Skeletal muscle tissue (tissue), 4 donors: ENCODE data around the gene TIAL1. TPM values are rescaled to one million over a fixed set of nuclear protein-coding genes. Genes with fewer than 3 reads are reported as not detected.

Source experiments
- H3K27ac ChIP-seq: one replicate; pipeline ENCODE4 v1.7.0; 2013; ENCODE audit warnings: mild to moderate bottlenecking, low read depth, low read length, inconsistent platforms
- H3K27me3 ChIP-seq, 3 donors: one replicate each; pipeline ENCODE4 v1.7.0; 2013; ENCODE audit warnings: low read length in 3 of 3; ENCODE audit not compliant: control insufficient read depth in 3 of 3, insufficient read depth in 3 of 3
- H3K36me3 ChIP-seq, 3 donors: one replicate each; pipeline ENCODE4 v1.7.0; 2013; ENCODE audit warnings: low read length in 3 of 3; ENCODE audit not compliant: control insufficient read depth in 3 of 3, insufficient read depth in 3 of 3
- H3K4me1 ChIP-seq, 3 donors: one replicate each; pipeline ENCODE4 v1.7.0; 2013; ENCODE audit warnings: low read length in 3 of 3, mild to moderate bottlenecking in 3 of 3; ENCODE audit not compliant: control insufficient read depth in 3 of 3, insufficient read depth in 3 of 3
- H3K4me3 ChIP-seq, 3 donors: one replicate each; pipeline ENCODE4 v1.7.0; 2013; ENCODE audit warnings: low read length in 3 of 3
- H3K9ac ChIP-seq, 3 donors: one replicate each; pipeline ENCODE4 v1.7.0; 2013; ENCODE audit warnings: low read length in 3 of 3, mild to moderate bottlenecking in 3 of 3, moderate library complexity in 2 of 3, low read depth in 1 of 3
- H3K9me3 ChIP-seq, 3 donors: one replicate each; pipeline ENCODE4 v1.7.0; 2013; ENCODE audit warnings: low read length in 3 of 3; ENCODE audit not compliant: control insufficient read depth in 3 of 3
- total RNA-seq: library from RNA; depleted of rRNA; stranded (reverse); fragments of >200 nt; gene quantifications from one replicate; pipeline ENCODE4 v1.2.3, GENCODE V29; 2014
- donor health status: Osteomylitis.

Gene TIAL1
- total RNA-seq, 1 donor from 2014 or later, result 39.1 TPM

- Histone ChIP-seq H3K9me3 (no peaks in the 10 kb centered on the region), H3K4me3 (no peak overlapping the region), H3K27me3 (no peaks in the 10 kb centered on the region), H3K36me3 (no peaks in the 10 kb centered on the region), H3K9ac (no peak overlapping the region), H3K27ac (no peak overlapping the region), H3K4me1 (peaks cover 15 to 19% (median 17%) of the 10 kb centered on the region in 3 donors)
Measured at GRCh38 chr10:119614686-119615085, 17.9 kb upstream of the TIAL1 start.

- no peaks in the 10 kb centered on the region for H3K27me3 ChIP-seq
- peaks cover 7 to 10% (median 9%) of the 10 kb centered on the region in 3 donors for H3K4me1 ChIP-seq
- no peak overlapping the region for H3K9ac ChIP-seq
- no peak overlapping the region for H3K4me3 ChIP-seq
- H3K9me3 ChIP-seq, result no peaks in the 10 kb centered on the region
- no peak overlapping the region for H3K27ac ChIP-seq
- H3K36me3 ChIP-seq, result no peaks in the 10 kb centered on the region
Measured at GRCh38 chr10:119613741-119614140, 17.0 kb upstream of the TIAL1 start.

GRCh38 chr10:119611433-119611832 lies 14.7 kb upstream of the TIAL1 start:
- peaks cover 0 to 3% (median 0%) of the 10 kb centered on the region in 3 donors for H3K4me1 ChIP-seq
- H3K36me3 ChIP-seq, result no peaks in the 10 kb centered on the region
- no peaks in the 10 kb centered on the region for H3K9me3 ChIP-seq
- no peak overlapping the region for H3K27ac ChIP-seq
- no peaks in the 10 kb centered on the region for H3K27me3 ChIP-seq
- no peak overlapping the region for H3K9ac ChIP-seq
- H3K4me3 ChIP-seq, result no peak overlapping the region

GRCh38 chr10:119609516-119609915 lies 12.8 kb upstream of the TIAL1 start:
- no peak overlapping the region for H3K4me3 ChIP-seq
- H3K9ac ChIP-seq, result no peak overlapping the region
- no peaks in the 10 kb centered on the region for H3K27me3 ChIP-seq
- H3K4me1 ChIP-seq, result peaks cover 0 to 3% (median 0%) of the 10 kb centered on the region in 3 donors
- no peaks in the 10 kb centered on the region for H3K9me3 ChIP-seq
- H3K36me3 ChIP-seq, result no peaks in the 10 kb centered on the region
- no peak overlapping the region for H3K27ac ChIP-seq

GRCh38 chr10:119608316-119609155 lies 11.8 kb upstream of the TIAL1 start:
- Histone ChIP-seq H3K9me3 (no peaks in the 10 kb centered on the region), H3K4me3 (peak overlapping the region in 2 of 3 donors; percentile 23 to 25), H3K36me3 (no peaks in the 10 kb centered on the region), H3K27me3 (no peaks in the 10 kb centered on the region), H3K27ac (no peak overlapping the region), H3K9ac (peak overlapping the region in 2 of 3 donors; percentile 45 to 60), H3K4me1 (peaks cover 0 to 3% (median 0%) of the 10 kb centered on the region in 3 donors)

- H3K9ac ChIP-seq, result no peak overlapping the region
- no peaks in the 10 kb centered on the region for H3K27me3 ChIP-seq
- H3K36me3 ChIP-seq, result no peaks in the 10 kb centered on the region
- H3K27ac ChIP-seq, result no peak overlapping the region
- H3K9me3 ChIP-seq, result no peaks in the 10 kb centered on the region
- no peak overlapping the region for H3K4me3 ChIP-seq
- peaks cover 0 to 3% (median 0%) of the 10 kb centered on the region in 3 donors for H3K4me1 ChIP-seq
Measured at GRCh38 chr10:119604468-119604867, 7.7 kb upstream of the TIAL1 start.

GRCh38 chr10:119602241-119603095 lies 5.7 kb upstream of the TIAL1 start:
- H3K9me3 ChIP-seq, result no peaks in the 10 kb centered on the region
- no peak overlapping the region for H3K9ac ChIP-seq
- no peaks in the 10 kb centered on the region for H3K36me3 ChIP-seq
- no peak overlapping the region for H3K4me3 ChIP-seq
- H3K27ac ChIP-seq, result no peak overlapping the region
- no peaks in the 10 kb centered on the region for H3K27me3 ChIP-seq
- peaks cover 3 to 6% (median 4%) of the 10 kb centered on the region in 3 donors for H3K4me1 ChIP-seq

- no peak overlapping the region for H3K9ac ChIP-seq
- no peaks in the 10 kb centered on the region for H3K36me3 ChIP-seq
- H3K4me3 ChIP-seq, result no peak overlapping the region
- peaks cover 22 to 31% (median 27%) of the 10 kb centered on the region in 3 donors for H3K4me1 ChIP-seq
- H3K27ac ChIP-seq, result no peak overlapping the region
- no peaks in the 10 kb centered on the region for H3K27me3 ChIP-seq
- no peaks in the 10 kb centered on the region for H3K9me3 ChIP-seq
Measured at GRCh38 chr10:119598397-119598796, 1.6 kb upstream of the TIAL1 start.

GRCh38 chr10:119597405-119598186 lies 832 bp upstream of the TIAL1 start:
- peak overlapping the region; percentile 92 to 97 (median 96) for H3K4me3 ChIP-seq

More at GRCh38 chr10:119597405-119598186, 832 bp upstream of the TIAL1 start:
- no peaks in the 10 kb centered on the region for H3K27me3 ChIP-seq
- no peaks in the 10 kb centered on the region for H3K9me3 ChIP-seq
- peaks cover 22 to 39% (median 32%) of the 10 kb centered on the region in 3 donors for H3K4me1 ChIP-seq
- peak overlapping the region; percentile 97 for H3K27ac ChIP-seq
- H3K9ac ChIP-seq, result peak overlapping the region; percentile 70 to 96 (median 90)
- no peaks in the 10 kb centered on the region for H3K36me3 ChIP-seq
